NCI-H128 (cell line): ENCODE measurements around the gene SPN.
"Not testable (repeated sequence)": the region's sequence is repeated elsewhere in the genome, so short reads cannot be mapped to it uniquely, and the experiment has no call there.

ENCODE experiments used
- DNase-seq: peaks from one replicate; lab custom pipeline; 2025; ENCODE audit not compliant: unreplicated experiment; lab: John Stamatoyannopoulos, UW

Gene SPN

DNA sequence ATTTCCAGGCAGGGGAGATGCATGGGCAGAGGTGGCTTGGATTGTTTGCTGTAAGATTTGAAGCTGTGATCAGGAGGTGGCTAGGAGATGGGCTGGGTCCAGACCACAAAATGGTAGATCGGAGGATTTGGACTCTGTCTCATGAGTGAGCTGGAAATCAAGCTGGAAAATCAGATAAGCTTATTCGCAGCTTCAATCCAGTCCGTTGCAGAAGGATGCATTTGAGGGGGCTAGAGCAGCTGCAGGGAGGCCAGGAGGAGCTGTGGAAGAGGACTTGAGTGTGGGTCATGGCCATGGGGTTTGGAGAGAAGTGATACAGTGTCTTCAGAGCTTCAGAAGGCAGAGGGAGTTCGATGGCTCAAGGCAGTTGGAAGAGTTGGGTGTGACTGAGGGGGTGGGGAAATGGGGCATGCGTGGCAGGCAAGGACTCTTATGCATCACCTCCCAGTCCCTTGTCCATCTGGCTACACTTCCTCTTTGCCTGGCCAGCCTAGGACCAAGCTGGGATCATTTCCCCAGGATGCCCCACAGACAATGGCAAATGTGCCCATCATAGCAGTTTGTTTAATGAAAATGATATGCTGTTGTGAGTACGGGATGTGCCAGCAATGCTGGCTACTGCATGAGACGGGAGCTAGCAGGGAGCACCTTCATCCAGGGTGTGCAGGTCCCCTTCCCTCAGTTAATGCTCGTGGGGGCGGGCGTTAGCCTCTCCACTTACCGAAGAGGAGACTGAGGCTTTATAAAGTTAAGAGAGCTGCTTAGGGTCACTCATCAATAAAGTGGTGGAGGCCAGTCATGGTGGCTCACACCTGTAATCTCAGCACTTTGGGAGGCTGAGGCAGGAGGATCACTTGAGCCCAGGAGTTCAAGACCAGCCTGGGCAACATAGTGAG, 36.5 kb downstream of the SPN start:
- DNase-seq: no peak

DNA sequence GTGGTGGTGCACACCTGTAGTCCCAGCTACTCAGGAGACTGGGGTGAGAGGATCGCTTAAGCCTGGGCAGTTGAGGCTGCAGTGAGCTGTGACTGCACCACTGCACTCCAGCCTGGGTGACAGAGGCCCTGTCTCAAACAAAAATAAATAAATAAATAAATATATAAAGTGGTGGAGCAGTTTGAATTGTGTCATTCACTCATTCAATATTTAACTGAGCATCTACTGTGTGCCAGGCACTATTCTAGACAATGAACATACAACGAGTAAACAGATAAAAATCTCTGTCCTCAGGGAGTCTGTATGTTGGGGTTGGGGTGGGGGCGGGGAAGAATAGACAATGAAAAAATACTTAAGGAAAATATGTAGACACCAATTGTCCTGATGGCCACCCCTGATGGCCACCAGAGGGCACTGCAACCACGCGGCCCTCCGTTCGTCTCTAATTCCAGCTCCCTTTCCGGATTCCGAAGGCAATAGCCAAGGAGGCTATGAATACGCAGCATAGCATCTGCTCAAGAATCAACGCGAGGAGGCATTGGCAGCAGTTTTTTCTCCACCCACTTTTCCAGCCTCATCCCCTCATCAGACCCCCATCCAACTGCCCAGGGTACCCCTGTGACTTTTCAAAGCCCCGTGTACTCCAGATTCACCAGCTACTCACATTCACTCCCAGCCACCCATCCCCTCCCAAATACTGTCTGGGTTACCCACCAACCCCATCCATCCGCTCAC, 37.4 kb downstream of the SPN start:
- peak; percentile 29 for DNase-seq

DNA sequence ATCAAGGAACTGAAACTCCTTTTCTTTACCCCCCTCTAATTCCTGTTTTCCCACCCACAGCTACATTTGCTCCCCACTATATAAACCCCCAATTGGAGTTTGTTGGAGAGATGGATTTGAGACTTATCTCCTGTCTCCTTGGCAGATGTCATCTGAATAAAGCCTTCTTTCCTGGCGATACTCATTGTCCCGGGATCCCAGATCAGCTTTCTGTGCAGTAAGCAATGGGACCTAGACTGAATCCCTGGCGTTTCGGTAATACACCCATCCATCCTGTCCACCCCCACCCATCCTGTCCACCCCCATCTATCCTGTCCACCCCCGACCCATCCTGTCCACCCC, 38.1 kb downstream of the SPN start:
- DNase-seq: no peak

DNA sequence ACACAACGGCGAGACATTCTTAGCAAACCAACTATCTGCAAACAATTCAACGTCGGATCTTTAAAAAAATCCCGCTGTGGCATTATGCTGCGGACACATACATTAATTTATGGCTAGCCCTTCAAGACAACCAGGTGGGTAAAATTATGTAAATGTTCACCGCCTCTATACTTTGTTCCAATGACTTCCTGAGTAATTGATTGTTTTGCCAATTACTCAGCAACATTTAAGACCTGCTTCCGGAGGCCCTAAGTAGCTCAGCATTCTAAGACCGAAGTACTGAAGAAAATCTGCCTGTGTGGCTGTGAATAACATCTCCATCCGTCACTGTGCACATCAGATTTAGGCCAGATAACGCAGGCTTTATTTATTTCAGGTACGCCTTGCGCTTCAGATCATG, 39.2 kb downstream of the SPN start:
- DNase-seq: no peak

DNA sequence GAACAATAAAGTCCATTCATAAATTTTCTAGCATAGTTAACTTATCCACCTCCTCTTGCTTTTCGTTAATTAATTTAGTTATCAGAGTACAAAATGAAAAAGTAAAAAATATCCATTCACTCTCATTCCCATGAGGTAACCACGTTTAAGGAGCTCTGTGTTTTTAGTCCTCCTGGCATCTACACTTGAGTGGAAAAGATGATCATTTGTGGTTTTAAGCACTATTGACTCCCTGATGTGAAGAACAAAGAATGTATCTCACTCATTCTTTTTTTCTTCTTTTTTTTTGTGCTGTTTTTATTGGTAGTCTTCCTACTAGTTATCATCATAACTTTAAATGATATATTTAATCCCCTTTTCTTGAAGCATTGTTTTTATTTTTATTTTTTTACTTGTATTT, 42.0 kb downstream of the SPN start:
- no peak for DNase-seq

DNA sequence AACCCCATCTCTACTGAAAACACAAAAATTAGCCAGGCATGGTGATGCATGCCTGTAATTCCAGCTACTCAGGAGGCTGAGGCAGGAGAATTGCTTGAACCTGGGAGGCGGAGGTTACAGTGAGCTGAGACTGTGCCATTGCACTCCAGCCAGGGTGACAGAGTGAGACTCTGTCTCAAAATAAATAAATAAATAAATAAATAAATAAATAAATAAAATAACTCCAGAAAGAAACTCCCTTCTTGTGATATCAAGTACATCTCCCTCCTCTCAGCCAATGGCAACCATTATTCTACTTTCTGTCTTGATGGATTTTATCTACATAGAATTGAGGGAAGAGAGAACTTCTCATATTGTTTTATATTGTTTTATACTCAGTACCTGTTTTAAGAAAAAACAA, 44.1 kb downstream of the SPN start:
- DNase-seq: not testable (repeated sequence)

DNA sequence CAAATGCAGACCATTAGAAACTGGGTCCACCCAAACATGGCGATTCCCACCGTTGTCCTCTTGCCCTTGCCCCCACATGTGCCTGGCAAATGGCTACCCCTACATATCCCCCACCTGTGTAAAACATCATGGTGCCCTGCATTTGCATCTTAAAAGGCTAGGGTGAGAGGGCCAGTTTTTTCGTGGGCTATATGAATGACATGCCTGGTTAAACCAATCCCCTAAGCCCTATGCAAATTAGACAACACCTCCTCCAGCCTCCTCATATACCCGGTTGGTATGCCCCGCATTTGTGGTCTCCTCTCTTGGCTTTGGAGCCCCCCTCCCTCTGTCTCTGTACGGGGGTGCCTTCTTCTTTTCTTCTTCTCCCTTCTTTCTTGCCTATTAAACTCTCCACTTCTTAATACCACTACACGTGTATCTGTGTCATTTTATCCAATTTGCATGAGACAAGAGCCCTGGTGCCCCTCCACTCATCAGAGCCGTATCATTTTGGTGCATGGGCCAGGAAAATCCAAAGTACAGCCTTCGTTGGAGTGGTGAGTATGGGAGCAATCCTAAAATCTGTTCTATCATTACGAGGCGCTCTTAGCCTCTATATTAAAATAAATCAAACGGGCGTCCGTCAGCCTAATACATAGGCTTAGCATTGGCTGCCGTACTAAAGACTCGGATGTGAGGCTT, 46.0 kb downstream of the SPN start:
- no peak for DNase-seq

DNA sequence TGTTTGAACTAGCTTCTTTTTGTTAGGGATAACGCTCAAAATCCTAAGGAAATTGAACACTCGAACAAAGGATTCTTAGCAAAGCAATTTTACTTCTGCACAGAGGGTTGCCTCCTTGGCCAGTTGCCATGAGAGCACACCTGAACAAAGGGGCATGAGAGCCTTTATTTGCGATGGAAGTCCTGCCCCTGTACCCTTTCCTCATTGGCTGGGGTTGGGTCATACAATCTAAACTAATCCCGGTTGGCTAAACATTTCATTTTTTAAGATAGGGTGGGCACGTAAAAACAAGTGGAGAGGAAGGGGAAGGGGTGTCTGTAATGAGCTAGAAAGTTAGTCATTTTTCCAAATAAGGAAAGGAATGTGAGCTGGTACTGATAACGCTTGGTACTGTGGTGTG, 46.6 kb downstream of the SPN start:
- not testable (repeated sequence) for DNase-seq

DNA sequence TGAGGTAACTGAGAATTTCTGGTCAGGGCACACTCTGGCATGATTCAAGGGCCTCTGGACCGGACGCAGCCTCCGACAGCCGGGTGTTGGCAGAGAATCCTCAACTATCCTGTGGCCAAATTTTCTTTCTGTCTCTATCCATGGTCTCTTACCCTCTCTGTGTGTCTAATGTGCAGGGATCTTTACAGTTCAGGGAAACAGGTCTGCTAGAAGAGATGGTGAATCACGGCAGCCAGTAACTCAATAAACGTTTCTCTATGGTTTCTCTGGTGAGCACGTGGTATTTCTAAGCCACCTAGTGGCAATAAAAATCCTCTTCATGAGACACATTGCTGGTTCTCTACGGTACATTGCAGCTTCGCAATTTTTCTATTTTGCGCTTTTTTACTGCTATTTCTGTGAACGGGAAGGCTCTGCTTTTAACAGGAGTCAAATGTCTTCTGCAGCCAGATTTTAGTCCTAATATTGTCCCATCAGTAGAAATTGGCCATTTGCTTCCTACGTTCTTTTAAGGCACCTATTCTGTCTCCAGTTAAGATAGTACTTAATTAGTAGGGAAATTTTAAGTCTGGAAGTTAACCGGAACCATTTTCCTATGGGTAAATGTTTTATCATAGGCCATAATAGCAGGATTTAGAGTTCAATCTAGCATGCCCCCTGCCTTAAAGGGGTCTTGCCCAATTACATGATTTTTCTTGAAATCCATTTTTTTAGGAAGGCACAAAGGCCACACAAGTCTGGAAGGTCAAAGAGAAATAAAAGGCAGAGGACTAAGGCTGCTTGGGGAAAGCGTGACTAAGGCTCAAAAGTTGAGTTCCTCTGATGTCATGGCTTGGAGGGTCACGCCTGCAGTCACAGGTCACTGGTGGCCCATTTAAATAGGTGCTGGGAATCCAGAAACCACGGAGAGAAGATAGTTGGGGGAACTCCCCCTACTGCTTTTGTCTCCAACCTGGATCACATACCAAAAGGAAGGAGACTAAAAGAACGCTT, 47.5 kb downstream of the SPN start:
- DNase-seq: no peak

DNA sequence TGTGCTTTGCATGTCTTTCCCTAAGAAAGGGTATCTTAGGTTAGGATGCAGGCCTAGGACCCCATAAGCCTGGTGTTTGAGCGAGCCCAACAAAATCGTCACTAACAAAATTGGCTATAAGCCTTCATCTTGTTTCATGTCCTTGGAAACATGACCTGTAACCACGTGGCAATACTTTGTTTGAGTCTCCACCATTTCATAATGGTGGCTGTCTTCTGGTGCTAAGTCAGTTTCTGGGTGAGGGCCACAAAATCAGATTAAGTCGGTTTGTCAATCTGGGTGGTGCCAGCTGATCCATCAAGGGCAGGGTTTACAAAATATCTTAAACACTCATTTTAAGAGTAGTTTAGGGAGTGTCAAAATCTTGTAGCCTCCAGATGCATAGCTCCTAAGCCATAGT, 49.8 kb downstream of the SPN start:
- DNase-seq: no peak

DNA sequence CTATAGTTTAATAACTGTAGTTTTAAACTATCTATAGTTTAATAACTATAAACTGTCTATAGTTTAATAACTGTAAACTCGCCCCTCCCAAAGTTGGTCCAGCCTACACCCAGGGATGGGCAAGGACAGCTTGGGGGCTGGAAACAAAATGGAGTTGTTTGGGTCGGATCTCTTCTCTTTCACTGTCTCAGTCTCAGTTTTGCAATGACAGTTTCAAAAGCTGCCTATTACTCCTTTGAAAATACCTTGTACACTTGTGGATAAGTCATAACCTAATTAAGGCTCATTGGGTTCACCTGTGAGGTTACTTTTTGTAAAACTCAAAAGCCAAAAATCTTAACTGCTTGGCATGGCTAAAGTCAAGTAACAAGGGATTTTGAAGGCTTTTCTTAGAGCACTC, 51.3 kb downstream of the SPN start:
- DNase-seq: no peak

DNA sequence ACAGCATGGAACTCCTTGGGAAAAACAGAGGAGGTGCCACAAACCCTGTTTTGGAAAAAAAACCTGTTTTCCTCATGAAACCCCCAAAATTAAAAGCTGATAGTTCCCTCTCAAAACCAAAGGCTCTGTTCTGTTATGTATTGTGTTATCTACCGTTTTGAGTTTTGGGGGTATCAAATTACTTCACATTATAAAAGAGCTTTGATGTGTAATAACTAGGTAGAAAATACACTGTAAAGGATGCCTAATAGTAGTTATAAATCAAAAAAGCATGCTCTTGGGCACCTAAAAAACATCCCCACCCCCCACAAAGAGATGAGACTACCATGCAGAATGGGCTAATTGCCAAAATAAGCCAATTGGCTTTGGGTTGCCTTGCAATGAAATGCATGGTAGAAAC, 51.9 kb downstream of the SPN start:
- DNase-seq: no peak

DNA sequence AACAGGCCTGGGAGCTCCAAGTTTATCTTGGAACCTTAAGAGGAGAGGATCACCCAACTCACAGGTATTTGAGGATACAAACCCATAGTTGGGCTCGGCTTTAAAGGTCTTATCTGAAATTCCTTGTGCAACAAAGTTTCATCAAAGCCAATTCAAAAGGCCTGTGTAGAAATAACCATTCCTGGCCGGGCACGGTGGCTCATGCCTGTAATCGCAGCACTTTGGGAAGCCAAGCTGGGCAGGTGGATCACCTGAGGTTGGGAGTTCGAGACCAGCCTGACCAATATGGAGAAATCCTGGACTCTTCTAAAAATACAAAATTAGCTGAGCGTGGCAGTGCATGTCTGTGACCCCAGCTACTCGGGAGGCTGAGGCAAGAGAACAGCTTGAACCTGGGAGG, 54.1 kb downstream of the SPN start:
- DNase-seq: no peak

DNA sequence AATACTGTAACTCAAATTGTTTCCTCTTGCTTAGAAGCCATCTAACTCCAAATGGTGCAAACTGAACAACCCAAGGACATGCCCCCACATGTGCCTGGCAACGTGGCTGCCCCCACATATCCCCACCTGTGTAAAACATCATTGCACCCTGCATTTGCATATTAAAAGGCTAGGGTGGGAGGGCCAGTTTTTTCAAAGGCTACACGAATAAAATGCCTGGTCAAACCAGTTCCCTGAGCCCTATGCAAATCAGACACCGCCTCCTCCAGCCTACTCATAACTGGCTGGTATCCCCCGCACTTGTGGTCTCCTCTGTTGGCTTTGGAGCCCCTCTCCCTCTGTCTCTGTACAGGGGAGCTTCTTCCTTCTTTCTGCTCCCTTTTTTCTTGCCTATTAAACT, 56.0 kb downstream of the SPN start:
- no peak for DNase-seq
